GM13976 (cell line): ENCODE measurements around the gene RHBDF2.

Experiments used
- DNase-seq: peaks from one replicate; pipeline ENCODE4 v3.0.0; 2012; ENCODE audit warnings: low spot score
- in situ Hi-C: fragments of 300-500 bp; cut with MboI; formaldehyde crosslinking; loops from one replicate; pipeline ENCODE4 v1.12.0; 2022; ENCODE audit warnings: low sequenced_read_pairs, mixed read lengths, inconsistent platforms; ENCODE audit not compliant: unreplicated experiment
- TF ChIP-seq, protein P1 (sequence below): IDR thresholded peaks from 2 replicates; pipeline ENCODE4 v1.5.1; 2012; ENCODE audit warnings: borderline replicate concordance, mild to moderate bottlenecking; ENCODE audit not compliant: insufficient read depth; ENCODE audit errors: extremely low read depth, missing control alignments, control extremely low read depth

RHBDF2 gene

DNA sequence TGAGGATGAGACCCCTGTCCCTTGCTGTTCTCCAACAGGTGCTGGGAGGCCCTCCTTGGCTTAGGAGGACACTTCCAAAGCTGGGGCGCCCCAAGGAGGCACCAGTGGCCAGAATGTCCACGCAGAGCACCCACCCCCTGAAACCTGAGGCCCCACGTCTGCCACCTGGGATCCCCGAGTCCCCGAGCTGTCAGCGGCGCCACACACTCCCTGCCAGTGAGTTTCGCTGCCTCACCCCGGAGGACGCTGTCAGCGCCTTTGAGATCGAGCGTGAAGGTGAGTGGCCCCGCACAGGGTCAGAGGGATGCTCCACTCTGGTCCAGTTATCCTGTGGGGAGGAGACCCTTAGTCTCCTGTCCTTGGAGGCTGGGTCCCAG is 32.6 kb downstream of the RHBDF2 start:
- in situ Hi-C loops: no loop called here
- TF ChIP-seq, protein P1, sequence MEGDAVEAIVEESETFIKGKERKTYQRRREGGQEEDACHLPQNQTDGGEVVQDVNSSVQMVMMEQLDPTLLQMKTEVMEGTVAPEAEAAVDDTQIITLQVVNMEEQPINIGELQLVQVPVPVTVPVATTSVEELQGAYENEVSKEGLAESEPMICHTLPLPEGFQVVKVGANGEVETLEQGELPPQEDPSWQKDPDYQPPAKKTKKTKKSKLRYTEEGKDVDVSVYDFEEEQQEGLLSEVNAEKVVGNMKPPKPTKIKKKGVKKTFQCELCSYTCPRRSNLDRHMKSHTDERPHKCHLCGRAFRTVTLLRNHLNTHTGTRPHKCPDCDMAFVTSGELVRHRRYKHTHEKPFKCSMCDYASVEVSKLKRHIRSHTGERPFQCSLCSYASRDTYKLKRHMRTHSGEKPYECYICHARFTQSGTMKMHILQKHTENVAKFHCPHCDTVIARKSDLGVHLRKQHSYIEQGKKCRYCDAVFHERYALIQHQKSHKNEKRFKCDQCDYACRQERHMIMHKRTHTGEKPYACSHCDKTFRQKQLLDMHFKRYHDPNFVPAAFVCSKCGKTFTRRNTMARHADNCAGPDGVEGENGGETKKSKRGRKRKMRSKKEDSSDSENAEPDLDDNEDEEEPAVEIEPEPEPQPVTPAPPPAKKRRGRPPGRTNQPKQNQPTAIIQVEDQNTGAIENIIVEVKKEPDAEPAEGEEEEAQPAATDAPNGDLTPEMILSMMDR: no peak
- no peak for DNase-seq

- TF ChIP-seq, protein P1: no peak
- no peak for DNase-seq
- in situ Hi-C loops: no loop called here
These were observed 33.2 kb downstream of the RHBDF2 start for GRCh38 chr17:76467809-76468633.

DNA sequence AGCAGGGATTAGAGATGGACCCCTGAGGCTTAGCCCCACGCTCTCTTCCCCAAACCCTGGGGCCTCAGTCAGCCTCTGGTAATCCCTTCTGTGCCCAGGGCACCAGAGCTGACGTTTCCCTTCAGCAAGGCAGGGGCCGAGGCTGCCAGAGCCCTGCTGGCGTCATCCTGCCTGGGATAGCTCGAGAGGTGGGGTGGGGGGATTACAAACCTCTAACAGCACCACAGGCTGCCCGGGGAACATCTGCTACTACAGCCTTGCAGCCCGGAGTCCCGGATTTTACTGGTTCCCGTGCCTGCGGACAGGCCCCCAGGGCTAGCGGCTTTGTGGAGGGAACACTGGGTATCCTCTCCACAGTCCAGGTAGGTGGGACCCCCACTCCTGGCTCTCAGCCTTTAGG is 33.9 kb downstream of the RHBDF2 start, which contains the start of gene AANAT:
Gene AANAT, plus strand, starts transcription at position 238 of the 400 bp plus-strand sequence. CDS start 1,144 bp downstream, outside the sequence.
- in situ Hi-C loops: no loop called here
- TF ChIP-seq, protein P1: no peak
- DNase-seq: no peak

DNA sequence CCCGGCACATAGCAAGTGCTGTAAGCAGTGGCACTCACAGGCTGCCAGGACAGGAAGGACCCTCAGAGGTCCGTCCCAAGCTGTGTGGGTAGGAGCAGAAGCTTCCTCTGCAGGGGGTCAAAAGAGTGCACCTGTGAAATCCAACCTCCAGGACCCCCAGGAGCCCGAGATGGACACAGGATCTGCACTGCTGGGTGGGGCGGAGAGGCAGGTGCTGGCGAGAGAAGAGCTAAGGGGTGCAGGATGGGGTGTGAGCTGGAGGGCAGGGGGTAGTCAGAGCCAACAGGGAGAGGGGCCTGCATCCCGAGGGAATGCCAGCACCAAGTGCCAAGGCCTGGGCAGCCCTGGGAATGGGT is 34.5 kb downstream of the RHBDF2 start:
- in situ Hi-C loops: no loop called here
- TF ChIP-seq, protein P1: no peak
- no peak for DNase-seq

GRCh38 chr17:76462556-76463290 is 38.5 kb downstream of the RHBDF2 start:
- in situ Hi-C loops: no loop called here
- TF ChIP-seq, protein P1: no peak
- no peak for DNase-seq

DNA sequence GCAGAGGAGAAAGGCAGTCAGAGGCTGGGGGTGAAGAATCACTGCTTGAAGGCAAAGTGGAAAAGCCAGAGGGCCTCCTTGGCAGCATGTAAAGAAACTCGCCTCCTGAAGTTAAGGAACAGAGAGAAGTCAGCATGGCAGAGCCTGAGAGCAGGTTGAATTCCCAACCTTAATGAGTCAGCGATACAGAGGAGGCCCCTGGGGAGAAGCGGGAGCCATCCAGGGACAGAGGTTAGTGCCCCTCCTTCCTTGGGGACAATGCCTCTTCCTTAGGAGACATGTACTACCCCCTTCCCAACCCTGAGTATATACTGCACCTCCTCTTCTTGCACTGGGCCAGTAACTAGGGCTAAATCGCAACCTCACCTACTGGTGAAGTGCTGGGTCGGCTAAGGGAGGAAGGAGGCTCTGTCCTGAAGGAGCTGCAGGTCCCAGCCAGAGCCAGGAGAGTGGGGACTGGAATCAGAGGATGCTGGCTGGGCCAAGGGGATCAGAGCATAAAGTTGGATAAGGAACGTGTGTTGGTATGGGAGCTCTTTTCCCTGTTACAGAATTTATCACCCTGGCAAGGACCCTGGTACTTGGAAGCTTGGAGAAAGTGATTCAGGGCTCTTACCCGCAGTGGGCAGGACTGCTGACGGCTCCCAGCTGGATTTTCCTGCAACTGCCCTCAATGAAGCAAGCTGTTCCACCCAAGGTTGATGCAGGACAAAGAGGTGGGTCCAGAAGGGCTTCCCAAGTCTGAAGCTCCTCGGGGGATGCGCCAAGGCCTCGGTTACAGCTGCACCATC is 39.3 kb downstream of the RHBDF2 start:
- no peak for DNase-seq
- in situ Hi-C loops: no loop called here
- TF ChIP-seq, protein P1: no peak
